DND-41 (cell line): ENCODE results near the gene DOHH.

Experiments
- CTCF ChIP-seq: IDR thresholded peaks from 2 replicates; pipeline ENCODE4 v1.5.1; 2012; ENCODE audit warnings: borderline replicate concordance, low read length, moderate library complexity, mild to moderate bottlenecking; ENCODE audit not compliant: poor library complexity, severe bottlenecking; ENCODE audit errors: extremely low read depth
- EZH2 ChIP-seq: IDR thresholded peaks from 3 replicates; pipeline ENCODE4 v1.6.1; 2012; ENCODE audit warnings: borderline replicate concordance, low read depth, mild to moderate bottlenecking, moderate library complexity, low read length, inconsistent platforms; ENCODE audit not compliant: severe bottlenecking

- TF ChIP-seq CTCF: no peak
- no peak for TF ChIP-seq EZH2
Measured at GRCh38 chr19:3509566-3509989, 9.1 kb upstream of the DOHH start.
